ENCODE measurements around the gene CPO. TPM values are rescaled to one million over a fixed set of nuclear protein-coding genes. Genes with fewer than 3 reads are reported as not detected.

CPO gene
- total and polyA plus RNA-seq, 4 donors: 0.51 to 0.69 (median 0.58) TPM; not detected in 1

GRCh38 chr2:206980413-206980812 is 41.1 kb downstream of the CPO start:
- ATAC-seq (ENCODE audit: low FRiP score) (no peak), DNase-seq (no peak)
- intact Hi-C loops (cut with DNase I): loop anchor here (2.0 to 10.0 kb wide), 7 partner anchors 176 to 492 kb away; partner anchors contain the start of gene KLF7 (in 1 of the 2)
- Histone ChIP-seq H3K9me3 (ENCODE audit: control insufficient read depth, low read length) (no peaks in the 10 kb centered on the region), H3K4me1 (ENCODE audit: control insufficient read depth in 1 of 2, insufficient read depth in 2 of 2, low read length in 2 of 2) (no peaks in the 10 kb centered on the region), H3K36me3 (ENCODE audit: control insufficient read depth in 1 of 2, insufficient read depth in 2 of 2, low read length in 1 of 2) (peaks cover 0 to 2% of the 10 kb centered on the region in 2 donors), H3K27me3 (ENCODE audit: control insufficient read depth in 1 of 2, insufficient read depth in 2 of 2, low read length in 1 of 2) (no peaks in the 10 kb centered on the region), H3K27ac (ENCODE audit: low read depth in 1 of 2, low read length in 2 of 2) (no peak overlapping the region), H3K4me3 (ENCODE audit: low read length in 2 of 2) (no peak overlapping the region)

- intact Hi-C loops (cut with DNase I): loop anchor here (1.0 to 10.0 kb wide), 8 partner anchors 176 to 492 kb away; partner anchors contain the start of gene KLF7 (in 1 of the 2)
- Histone ChIP-seq H3K4me1 (ENCODE audit: control insufficient read depth in 1 of 2, insufficient read depth in 2 of 2, low read length in 2 of 2) (no peaks in the 10 kb centered on the region), H3K27me3 (ENCODE audit: control insufficient read depth in 1 of 2, insufficient read depth in 2 of 2, low read length in 1 of 2) (no peaks in the 10 kb centered on the region), H3K9me3 (ENCODE audit: control insufficient read depth, low read length) (no peaks in the 10 kb centered on the region), H3K36me3 (ENCODE audit: control insufficient read depth in 1 of 2, insufficient read depth in 2 of 2, low read length in 1 of 2) (peaks cover 0 to 2% of the 10 kb centered on the region in 2 donors), H3K4me3 (ENCODE audit: low read length in 2 of 2) (no peak overlapping the region), H3K27ac (ENCODE audit: low read depth in 1 of 2, low read length in 2 of 2) (no peak overlapping the region)
- 60 to 63% methylated on average over 12 of the region's 12 CpGs for WGBS, 2 donors
- no peak for DNase-seq
- ATAC-seq (ENCODE audit: low FRiP score): no peak
These were observed 41.9 kb downstream of the CPO start for GRCh38 chr2:206981086-206981674.

DNA sequence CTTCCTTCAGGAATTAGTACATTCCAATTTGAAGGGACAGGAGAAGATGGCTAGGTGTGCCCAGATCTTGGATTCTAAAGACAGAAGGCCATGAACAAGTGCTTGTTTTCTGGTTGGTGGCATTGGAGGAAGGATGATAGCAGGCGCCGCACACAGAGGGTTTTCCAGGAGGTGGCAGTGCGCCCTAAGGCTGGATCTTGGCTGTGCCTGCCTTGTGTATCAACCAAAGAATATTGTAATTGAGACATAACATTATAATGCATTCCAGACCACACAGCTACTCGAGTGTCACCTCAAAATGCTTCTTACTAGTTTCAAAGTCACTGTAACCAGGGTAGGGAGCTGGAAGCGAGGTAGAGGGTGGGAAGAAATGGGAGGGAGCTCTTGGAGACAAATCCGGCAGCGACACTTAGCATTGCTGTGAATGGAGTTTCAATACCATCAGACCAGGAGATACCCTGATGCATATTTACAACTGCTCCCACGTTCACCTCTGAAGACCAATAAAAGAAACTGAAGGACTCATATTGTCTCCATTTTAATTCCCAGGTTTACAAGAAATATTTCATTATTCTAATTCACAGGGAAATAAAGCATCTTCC is 42.5 kb downstream of the CPO start:
- H3K36me3 ChIP-seq (ENCODE audit: control insufficient read depth in 1 of 2, insufficient read depth in 2 of 2, low read length in 1 of 2): peaks cover 0 to 2% of the 10 kb centered on the region in 2 donors
- no peaks in the 10 kb centered on the region for H3K4me1 ChIP-seq (ENCODE audit: control insufficient read depth in 1 of 2, insufficient read depth in 2 of 2, low read length in 2 of 2)
- no peak overlapping the region for H3K4me3 ChIP-seq (ENCODE audit: low read length in 2 of 2)
- intact Hi-C loops (cut with DNase I): loop anchor here (1.0 to 10.0 kb wide), 8 partner anchors 177 to 491 kb away; partner anchors contain the start of gene KLF7 (in 1 of the 2)
- no peaks in the 10 kb centered on the region for H3K27me3 ChIP-seq (ENCODE audit: control insufficient read depth in 1 of 2, insufficient read depth in 2 of 2, low read length in 1 of 2)
- ATAC-seq (ENCODE audit: low FRiP score) (peak; percentile 86), DNase-seq (peak; percentile 85 to 93)
- H3K9me3 ChIP-seq (ENCODE audit: control insufficient read depth, low read length): no peaks in the 10 kb centered on the region
- 28% methylated on average over 8 of the region's 8 CpGs for WGBS, 2 donors
- no peak overlapping the region for H3K27ac ChIP-seq (ENCODE audit: low read depth in 1 of 2, low read length in 2 of 2)

GRCh38 chr2:206982360-206982955 is 43.1 kb downstream of the CPO start:
- DNase-seq: no peak
- intact Hi-C loops (cut with DNase I): loop anchor here (5.0 to 10.0 kb wide), 6 partner anchors 178 to 362 kb away; partner anchors contain the start of gene KLF7 (in 1 of the 2)
- Histone ChIP-seq H3K27me3 (ENCODE audit: control insufficient read depth in 1 of 2, insufficient read depth in 2 of 2, low read length in 1 of 2) (no peaks in the 10 kb centered on the region), H3K4me1 (ENCODE audit: control insufficient read depth in 1 of 2, insufficient read depth in 2 of 2, low read length in 2 of 2) (no peaks in the 10 kb centered on the region), H3K36me3 (ENCODE audit: control insufficient read depth in 1 of 2, insufficient read depth in 2 of 2, low read length in 1 of 2) (peaks cover 0 to 2% of the 10 kb centered on the region in 2 donors), H3K27ac (ENCODE audit: low read depth in 1 of 2, low read length in 2 of 2) (no peak overlapping the region), H3K9me3 (ENCODE audit: control insufficient read depth, low read length) (no peaks in the 10 kb centered on the region), H3K4me3 (ENCODE audit: low read length in 2 of 2) (no peak overlapping the region)
- 72 to 76% methylated on average over 8 of the region's 8 CpGs for whole genome bisulfite sequencing, 2 donors
- no peak for ATAC-seq (ENCODE audit: low FRiP score)

DNA sequence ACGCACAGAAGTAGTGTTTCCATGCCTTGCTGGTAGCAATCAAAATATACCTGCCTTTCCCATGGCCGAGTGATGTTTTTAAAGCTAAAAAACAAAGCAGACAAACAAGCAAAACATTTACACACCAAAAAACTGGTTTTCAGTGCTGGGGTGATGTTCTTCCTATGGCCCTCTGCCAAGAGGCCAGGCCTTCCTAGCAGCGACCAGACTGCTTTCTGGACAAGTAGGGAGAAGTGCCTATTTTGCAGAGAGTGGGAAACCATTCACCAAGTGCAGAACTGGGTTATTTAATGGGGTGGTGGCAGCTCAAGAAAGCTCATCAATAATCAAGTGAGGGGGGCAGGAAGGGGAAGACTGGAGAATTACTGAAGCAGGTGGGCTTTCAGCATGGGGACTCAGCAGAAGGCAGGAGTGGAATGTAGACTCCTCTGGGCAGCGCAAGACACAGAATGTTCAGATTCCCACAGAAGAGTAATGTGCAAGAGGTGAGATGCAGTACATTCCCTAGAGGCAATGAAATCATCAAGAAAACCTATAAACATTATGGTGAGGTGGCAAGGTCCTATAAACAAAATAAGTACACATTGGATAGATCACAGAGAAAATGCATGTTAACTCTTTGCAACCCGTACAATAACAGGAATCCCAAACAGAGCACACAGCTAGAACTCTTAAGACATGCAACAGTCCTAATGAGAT is 44.0 kb downstream of the CPO start:
- no peaks in the 10 kb centered on the region for H3K9me3 ChIP-seq (ENCODE audit: control insufficient read depth, low read length)
- DNase-seq (peak in 1 of 2 donors; percentile 52), ATAC-seq (ENCODE audit: low FRiP score) (no peak)
- peaks cover 0 to 2% of the 10 kb centered on the region in 2 donors for H3K36me3 ChIP-seq (ENCODE audit: control insufficient read depth in 1 of 2, insufficient read depth in 2 of 2, low read length in 1 of 2)
- no peak overlapping the region for H3K27ac ChIP-seq (ENCODE audit: low read depth in 1 of 2, low read length in 2 of 2)
- intact Hi-C loops (cut with DNase I): loop anchor here (5.0 to 10.0 kb wide), 6 partner anchors 179 to 361 kb away; partner anchors contain the start of gene KLF7 (in 1 of the 2)
- WGBS, 2 donors: 72 to 73% methylated on average over 5 of the region's 5 CpGs
- no peaks in the 10 kb centered on the region for H3K27me3 ChIP-seq (ENCODE audit: control insufficient read depth in 1 of 2, insufficient read depth in 2 of 2, low read length in 1 of 2)
- no peak overlapping the region for H3K4me3 ChIP-seq (ENCODE audit: low read length in 2 of 2)
- no peaks in the 10 kb centered on the region for H3K4me1 ChIP-seq (ENCODE audit: control insufficient read depth in 1 of 2, insufficient read depth in 2 of 2, low read length in 2 of 2)

DNA sequence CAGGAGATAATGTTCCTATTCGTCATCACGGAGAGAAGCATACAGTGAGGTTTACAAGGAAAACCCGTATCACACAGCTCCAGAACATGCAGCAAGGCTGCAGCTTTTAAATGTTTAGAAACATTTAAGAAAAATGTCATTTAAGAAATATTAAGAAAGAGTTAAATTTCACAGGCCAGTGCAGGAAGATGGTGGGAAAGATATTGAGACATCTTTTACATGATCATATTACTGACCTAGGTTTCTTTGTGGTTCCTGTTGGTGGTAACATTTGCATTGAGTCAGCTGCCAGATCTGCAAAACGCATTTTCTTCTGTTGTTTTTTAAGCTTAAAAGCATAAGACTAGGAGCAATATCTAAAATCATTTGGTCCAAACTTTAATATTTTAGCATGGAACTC is 44.9 kb downstream of the CPO start:
- intact Hi-C loops (cut with DNase I): loop anchor here (5.0 to 10.0 kb wide), 6 partner anchors 178 to 361 kb away; partner anchors contain the start of gene KLF7 (in 1 of the 2)
- peaks cover 0 to 2% of the 10 kb centered on the region in 2 donors for H3K36me3 ChIP-seq (ENCODE audit: control insufficient read depth in 1 of 2, insufficient read depth in 2 of 2, low read length in 1 of 2)
- no peaks in the 10 kb centered on the region for H3K27me3 ChIP-seq (ENCODE audit: control insufficient read depth in 1 of 2, insufficient read depth in 2 of 2, low read length in 1 of 2)
- 85 to 87% methylated on average over 4 of the region's 4 CpGs for WGBS, 2 donors
- H3K4me3 ChIP-seq (ENCODE audit: low read length in 2 of 2): no peak overlapping the region
- H3K27ac ChIP-seq (ENCODE audit: low read depth in 1 of 2, low read length in 2 of 2): no peak overlapping the region
- no peaks in the 10 kb centered on the region for H3K9me3 ChIP-seq (ENCODE audit: control insufficient read depth, low read length)
- DNase-seq (no peak), ATAC-seq (ENCODE audit: low FRiP score) (no peak)
- H3K4me1 ChIP-seq (ENCODE audit: control insufficient read depth in 1 of 2, insufficient read depth in 2 of 2, low read length in 2 of 2): no peaks in the 10 kb centered on the region

GRCh38 chr2:206986943-206987342 is 47.6 kb downstream of the CPO start:
- no peaks in the 10 kb centered on the region for H3K9me3 ChIP-seq (ENCODE audit: control insufficient read depth, low read length)
- intact Hi-C loops (cut with DNase I): loop anchor here (10.0 kb wide), 4 partner anchors 178 to 358 kb away; partner anchors contain the start of gene KLF7 (in 1 of the 2)
- no peaks in the 10 kb centered on the region for H3K27me3 ChIP-seq (ENCODE audit: control insufficient read depth in 1 of 2, insufficient read depth in 2 of 2, low read length in 1 of 2)
- DNase-seq (no peak), ATAC-seq (ENCODE audit: low FRiP score) (no peak)
- H3K27ac ChIP-seq (ENCODE audit: low read depth in 1 of 2, low read length in 2 of 2): no peak overlapping the region
- peaks cover 0 to 2% of the 10 kb centered on the region in 2 donors for H3K36me3 ChIP-seq (ENCODE audit: control insufficient read depth in 1 of 2, insufficient read depth in 2 of 2, low read length in 1 of 2)
- peaks cover 0 to 3% of the 10 kb centered on the region in 2 donors for H3K4me1 ChIP-seq (ENCODE audit: control insufficient read depth in 1 of 2, insufficient read depth in 2 of 2, low read length in 2 of 2)
- H3K4me3 ChIP-seq (ENCODE audit: low read length in 2 of 2): no peak overlapping the region

- 97 to 100% methylated on average over 2 of the region's 2 CpGs for WGBS, 2 donors
- intact Hi-C loops (cut with DNase I): loop anchor here (10.0 kb wide), 4 partner anchors 177 to 357 kb away; partner anchors contain the start of gene KLF7 (in 1 of the 2)
These were observed 48.5 kb downstream of the CPO start for GRCh38 chr2:206987810-206988209.

More at GRCh38 chr2:206987810-206988209, 48.5 kb downstream of the CPO start:
- Histone ChIP-seq H3K36me3 (ENCODE audit: control insufficient read depth in 1 of 2, insufficient read depth in 2 of 2, low read length in 1 of 2) (peaks cover 0 to 2% of the 10 kb centered on the region in 2 donors), H3K4me3 (ENCODE audit: low read length in 2 of 2) (no peak overlapping the region), H3K4me1 (ENCODE audit: control insufficient read depth in 1 of 2, insufficient read depth in 2 of 2, low read length in 2 of 2) (peaks cover 0 to 3% of the 10 kb centered on the region in 2 donors), H3K9me3 (ENCODE audit: control insufficient read depth, low read length) (no peaks in the 10 kb centered on the region), H3K27ac (ENCODE audit: low read depth in 1 of 2, low read length in 2 of 2) (no peak overlapping the region), H3K27me3 (ENCODE audit: control insufficient read depth in 1 of 2, insufficient read depth in 2 of 2, low read length in 1 of 2) (no peaks in the 10 kb centered on the region)
- ATAC-seq (ENCODE audit: low FRiP score): no peak
- no peak for DNase-seq

Measured in aorta (tissue), 5 donors.